Mucosa of descending colon (tissue), 3 donors: ENCODE measurements around the gene SH3GL3. TPM values are rescaled to one million over a fixed set of nuclear protein-coding genes. Genes with fewer than 3 reads are reported as not detected.

ENCODE experiments used
- ATAC-seq: fragments of 200-7000 bp; cut with Tn5 transposase; one replicate; pipeline ENCODE4 v1.9.1; 2020; ENCODE audit warnings: mild to moderate bottlenecking, moderate library complexity
- DNase-seq, 3 donors: peaks; one replicate each; pipeline ENCODE4 v3.0.0-alpha.2; 2020
- H3K36me3 ChIP-seq: fragments of 200-600 bp; one replicate; pipeline ENCODE4 v1.8.0; 2021; ENCODE audit warnings: low read depth, mild to moderate bottlenecking
- H3K4me1 ChIP-seq: fragments of 200-600 bp; one replicate; pipeline ENCODE4 v1.8.0; 2021; ENCODE audit warnings: low read depth, mild to moderate bottlenecking
- H3K4me3 ChIP-seq: fragments of 200-600 bp; one replicate; pipeline ENCODE4 v1.8.0; 2021; ENCODE audit warnings: mild to moderate bottlenecking
- H3K9me3 ChIP-seq: fragments of 200-600 bp; one replicate; pipeline ENCODE4 v1.8.0; 2021; ENCODE audit warnings: mild to moderate bottlenecking
- intact Hi-C, 2 donors: fragments of 100-400 bp; cut with DNase I in 1 of 2; cut with micrococcal nuclease in 1 of 2; formaldehyde crosslinking; loops; one replicate each; pipeline versions ENCODE4 v1.11.0 to v1.11.1; 2022; cut with DNase I, micrococcal nuclease
- total RNA-seq, 3 donors: library from RNA; stranded (reverse); fragmentation: NEBNext Ultra II Directional in 2 of 3; extraction: Animal tissue kit (Norgen Biotek cat#: 25700) in 2 of 3; gene quantifications; one replicate each; pipeline versions ENCODE4 v1.2.1 to v1.2.4, GENCODE V29; 2021 to 2023
- TF ChIP-seq, protein P1 (sequence below): fragments of 200-600 bp; IDR thresholded peaks from one replicate; pipeline ENCODE4 v1.8.0; 2022; ENCODE audit warnings: antibody characterized with exemption, mild to moderate bottlenecking
- donor health status: DM: no; HTN: no; CAD: no; lungs with moderate emphysema.
- donor health status: DM: no; HTN: no; CAD: no.
- donor health status: DM: no; HTN: yes; CAD: no.

Gene SH3GL3
- total RNA-seq, 3 donors from 2014 or later, result 1.2 TPM; not detected in 2

DNA sequence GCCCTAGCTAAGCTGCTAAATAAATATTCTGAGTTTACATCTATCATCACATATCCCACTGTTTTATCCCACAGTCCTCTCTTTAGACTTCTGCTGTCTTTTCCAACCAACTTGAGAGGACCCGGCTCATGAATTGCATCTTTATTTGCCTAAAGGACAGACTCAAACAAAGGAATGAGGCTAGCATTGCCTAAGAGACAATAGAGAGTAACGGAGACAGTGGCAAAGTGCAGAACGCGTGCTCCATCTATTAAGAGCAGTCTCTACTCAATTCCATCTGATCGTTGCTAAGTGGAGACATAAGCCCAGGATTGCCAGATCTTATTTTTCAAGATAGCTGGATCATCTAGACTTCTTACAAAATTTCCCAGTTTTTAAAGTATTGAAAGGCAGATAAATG, 209.1 kb downstream of the SH3GL3 start:
- intact Hi-C loops, result no loop called here
- DNase-seq (no peak), ATAC-seq (no peak)
- H3K4me1 ChIP-seq, result no peaks in the 10 kb centered on the region
- TF ChIP-seq, protein P1, sequence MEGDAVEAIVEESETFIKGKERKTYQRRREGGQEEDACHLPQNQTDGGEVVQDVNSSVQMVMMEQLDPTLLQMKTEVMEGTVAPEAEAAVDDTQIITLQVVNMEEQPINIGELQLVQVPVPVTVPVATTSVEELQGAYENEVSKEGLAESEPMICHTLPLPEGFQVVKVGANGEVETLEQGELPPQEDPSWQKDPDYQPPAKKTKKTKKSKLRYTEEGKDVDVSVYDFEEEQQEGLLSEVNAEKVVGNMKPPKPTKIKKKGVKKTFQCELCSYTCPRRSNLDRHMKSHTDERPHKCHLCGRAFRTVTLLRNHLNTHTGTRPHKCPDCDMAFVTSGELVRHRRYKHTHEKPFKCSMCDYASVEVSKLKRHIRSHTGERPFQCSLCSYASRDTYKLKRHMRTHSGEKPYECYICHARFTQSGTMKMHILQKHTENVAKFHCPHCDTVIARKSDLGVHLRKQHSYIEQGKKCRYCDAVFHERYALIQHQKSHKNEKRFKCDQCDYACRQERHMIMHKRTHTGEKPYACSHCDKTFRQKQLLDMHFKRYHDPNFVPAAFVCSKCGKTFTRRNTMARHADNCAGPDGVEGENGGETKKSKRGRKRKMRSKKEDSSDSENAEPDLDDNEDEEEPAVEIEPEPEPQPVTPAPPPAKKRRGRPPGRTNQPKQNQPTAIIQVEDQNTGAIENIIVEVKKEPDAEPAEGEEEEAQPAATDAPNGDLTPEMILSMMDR, result no peak
- no peaks in the 10 kb centered on the region for H3K9me3 ChIP-seq
- no peak overlapping the region for H3K4me3 ChIP-seq
- H3K36me3 ChIP-seq, result no peaks in the 10 kb centered on the region

DNA sequence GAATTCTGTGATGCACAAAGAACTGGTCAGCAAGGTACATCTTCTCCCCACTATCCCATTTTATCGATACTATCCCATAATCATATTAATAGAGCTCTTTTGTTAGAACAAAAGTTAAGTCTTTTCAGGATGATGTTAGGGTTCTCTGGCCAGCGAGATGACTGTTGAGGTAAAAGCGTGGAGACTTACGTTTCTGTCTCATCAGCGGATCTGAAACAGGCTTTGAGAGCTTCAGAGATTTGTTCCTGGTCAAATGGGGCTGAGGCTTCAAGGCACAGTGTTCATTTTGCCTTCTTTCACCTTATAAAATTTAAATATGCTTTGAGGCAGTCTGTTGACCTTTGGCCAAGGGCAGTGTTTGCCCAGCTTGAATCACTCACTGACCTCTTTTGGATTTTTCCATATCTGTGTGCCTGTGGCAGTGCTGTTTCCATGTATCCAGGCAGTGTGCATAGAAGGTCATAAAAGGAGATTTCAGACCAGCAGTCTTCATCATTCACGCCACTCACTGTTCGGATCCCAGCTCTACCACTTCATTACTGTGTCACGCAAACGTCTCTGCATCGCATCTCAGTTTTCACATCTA, 209.9 kb downstream of the SH3GL3 start:
- H3K36me3 ChIP-seq, result no peaks in the 10 kb centered on the region
- intact Hi-C loops, result no loop called here
- no peak for ATAC-seq
- TF ChIP-seq, protein P1, result no peak
- no peaks in the 10 kb centered on the region for H3K4me1 ChIP-seq
- no peak for DNase-seq
- H3K4me3 ChIP-seq, result no peak overlapping the region
- no peaks in the 10 kb centered on the region for H3K9me3 ChIP-seq

DNA sequence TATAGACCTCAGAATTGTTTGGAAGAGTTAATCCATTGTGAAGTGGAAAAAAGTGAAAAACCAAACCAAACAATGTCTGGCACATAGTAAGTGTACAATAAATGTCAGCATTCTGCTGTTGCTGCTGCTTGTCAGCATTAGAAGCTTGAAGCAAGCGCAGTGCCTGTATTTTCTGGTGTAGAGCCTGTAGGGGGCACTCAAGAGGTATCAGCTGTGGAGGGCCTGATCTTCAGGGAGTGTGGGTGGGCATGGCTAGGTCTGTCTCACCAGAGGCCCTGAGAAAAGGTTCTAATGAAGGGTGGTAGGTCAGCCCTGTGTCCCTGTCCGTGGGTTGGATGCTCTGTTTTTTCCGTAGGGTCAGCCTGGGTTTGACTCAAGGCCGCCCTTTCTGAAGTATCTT, 210.4 kb downstream of the SH3GL3 start:
- intact Hi-C loops, result no loop called here
- TF ChIP-seq, protein P1, result no peak

DNA sequence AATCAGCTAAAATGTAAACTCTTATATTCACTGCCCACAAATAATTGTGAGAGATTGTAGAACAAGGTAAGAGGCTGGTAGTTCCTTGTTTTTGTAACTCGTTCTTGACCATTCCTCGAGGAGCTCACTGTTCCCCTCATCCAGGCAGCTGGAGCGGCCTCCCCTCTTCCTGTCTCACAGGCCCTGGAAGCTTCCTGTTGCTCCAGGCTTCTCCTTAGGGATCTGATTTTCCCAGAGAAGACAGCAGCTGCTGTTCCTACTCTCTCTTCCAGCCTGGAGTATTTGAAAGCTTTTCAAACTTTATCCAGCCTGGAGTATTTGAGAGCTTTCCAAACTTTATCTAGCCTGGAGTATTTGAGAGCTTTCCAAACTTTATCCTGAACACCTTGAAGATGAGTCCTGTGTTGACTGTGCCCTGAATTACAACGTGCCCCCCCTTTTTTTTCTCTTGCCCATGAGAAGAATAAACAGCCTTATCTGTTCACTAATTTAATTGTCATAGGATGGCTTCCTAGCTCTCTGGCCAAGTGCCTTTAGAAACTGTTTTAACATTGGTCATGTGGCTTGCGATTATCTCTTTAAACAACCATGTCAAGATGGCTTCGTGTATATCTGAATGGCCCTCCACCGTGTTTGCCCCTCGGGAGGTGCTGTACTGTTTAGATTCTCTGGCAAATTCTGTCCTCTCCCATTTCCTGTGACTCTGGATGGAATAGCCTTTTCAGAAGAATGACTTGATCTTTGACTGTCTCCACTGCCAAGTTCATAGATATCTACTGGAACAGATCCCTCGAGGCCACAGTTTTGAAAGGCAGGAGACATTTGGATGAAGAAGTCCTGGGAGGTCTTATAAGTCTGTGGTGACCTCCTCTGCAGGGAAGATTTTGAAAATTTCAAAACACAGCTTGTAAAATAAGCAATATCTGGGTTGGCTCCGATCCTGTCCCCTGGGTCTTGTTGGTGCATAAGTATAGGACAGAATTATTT, 211.6 kb downstream of the SH3GL3 start:
- TF ChIP-seq, protein P1, result no peak
- H3K4me1 ChIP-seq, result no peaks in the 10 kb centered on the region
- no peaks in the 10 kb centered on the region for H3K9me3 ChIP-seq
- no peak overlapping the region for H3K4me3 ChIP-seq
- intact Hi-C loops, result no loop called here
- H3K36me3 ChIP-seq, result no peaks in the 10 kb centered on the region
- DNase-seq (no peak), ATAC-seq (no peak)

More for the DNA sequence above, 210.4 kb downstream of the SH3GL3 start:
- ATAC-seq, result no peak
- Histone ChIP-seq H3K9me3 (no peaks in the 10 kb centered on the region), H3K4me3 (no peak overlapping the region), H3K36me3 (no peaks in the 10 kb centered on the region), H3K4me1 (no peaks in the 10 kb centered on the region)
- no peak for DNase-seq

DNA sequence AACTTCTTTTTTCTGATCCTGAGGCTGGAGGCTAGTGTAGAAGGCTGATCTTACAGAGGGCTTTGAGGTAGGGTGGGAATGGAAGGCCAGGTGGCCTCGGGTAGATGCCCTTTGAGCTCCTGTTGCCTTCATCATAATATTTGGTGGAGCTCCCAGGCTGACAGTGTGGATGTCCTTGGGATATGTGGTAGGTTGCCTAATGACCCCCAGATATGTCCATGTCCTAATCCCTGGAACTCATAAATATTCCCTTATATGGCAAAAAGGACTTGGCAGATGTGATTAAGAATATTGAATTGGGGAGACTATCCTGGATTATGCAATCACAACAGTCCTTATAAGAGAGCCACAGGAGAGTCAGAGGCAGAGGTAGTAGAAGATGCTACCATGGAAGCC, 212.3 kb downstream of the SH3GL3 start:
- no peaks in the 10 kb centered on the region for H3K36me3 ChIP-seq
- H3K4me1 ChIP-seq, result no peaks in the 10 kb centered on the region
- no peak for DNase-seq
- H3K9me3 ChIP-seq, result no peaks in the 10 kb centered on the region
- ATAC-seq, result no peak
- TF ChIP-seq, protein P1, result no peak
- intact Hi-C loops, result no loop called here
- no peak overlapping the region for H3K4me3 ChIP-seq
